Measurements from ENCODE around the gene RARRES2.

RARRES2 gene

GRCh38 chr7:150337659-150338081 lies 3.8 kb downstream of the RARRES2 start:
- no peak for DNase-seq (ENCODE audit: low spot score)

GRCh38 chr7:150337179-150337578 lies 4.2 kb downstream of the RARRES2 start:
- DNase-seq (ENCODE audit: low spot score): no peak

DNA sequence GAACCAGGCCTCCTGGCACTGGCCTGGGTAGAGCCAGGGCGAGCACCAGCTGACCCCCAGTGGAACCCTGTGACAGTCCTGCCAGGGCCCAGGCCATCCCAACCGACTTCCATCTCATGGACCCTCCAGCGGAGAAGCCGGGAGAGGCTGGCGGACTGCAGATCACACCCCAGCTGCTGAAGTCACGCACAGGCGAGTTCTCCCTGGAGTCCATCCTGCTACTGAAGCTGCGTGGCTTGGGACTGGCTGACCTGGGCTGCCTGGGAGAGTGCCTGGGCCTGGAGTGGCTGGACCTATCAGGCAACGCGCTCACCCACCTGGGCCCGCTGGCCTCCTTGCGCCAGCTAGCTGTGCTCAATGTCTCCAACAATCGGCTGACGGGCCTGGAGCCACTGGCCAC lies 4.7 kb downstream of the RARRES2 start:
- DNase-seq (ENCODE audit: low spot score): no peak

GRCh38 chr7:150335774-150336112 lies 5.7 kb downstream of the RARRES2 start:
- no peak for DNase-seq (ENCODE audit: low spot score)

- peak; percentile 85 for DNase-seq (ENCODE audit: low spot score)
Observed at GRCh38 chr7:150335108-150335773, 6.2 kb downstream of the RARRES2 start.

DNA sequence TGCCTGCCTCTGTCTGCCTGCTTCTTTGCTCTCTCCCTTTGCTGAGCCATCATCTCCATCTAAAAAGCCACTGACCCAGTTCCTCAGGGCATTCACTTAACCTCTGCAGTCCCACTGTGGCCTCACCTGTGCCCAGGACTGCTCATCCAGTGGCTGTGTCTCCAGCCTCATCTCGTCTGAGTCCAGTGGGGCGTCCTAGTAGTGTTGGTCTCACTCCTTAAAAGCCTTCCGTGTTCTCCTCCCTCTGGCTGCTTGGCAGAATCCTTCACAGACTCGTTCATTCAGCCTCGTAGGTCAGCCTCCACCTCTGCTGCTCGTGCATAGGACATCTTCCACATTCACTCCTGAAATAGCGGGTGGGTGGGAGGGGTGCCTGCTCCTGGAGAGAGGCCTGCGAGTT lies 7.3 kb downstream of the RARRES2 start:
- no peak for DNase-seq (ENCODE audit: low spot score)

DNA sequence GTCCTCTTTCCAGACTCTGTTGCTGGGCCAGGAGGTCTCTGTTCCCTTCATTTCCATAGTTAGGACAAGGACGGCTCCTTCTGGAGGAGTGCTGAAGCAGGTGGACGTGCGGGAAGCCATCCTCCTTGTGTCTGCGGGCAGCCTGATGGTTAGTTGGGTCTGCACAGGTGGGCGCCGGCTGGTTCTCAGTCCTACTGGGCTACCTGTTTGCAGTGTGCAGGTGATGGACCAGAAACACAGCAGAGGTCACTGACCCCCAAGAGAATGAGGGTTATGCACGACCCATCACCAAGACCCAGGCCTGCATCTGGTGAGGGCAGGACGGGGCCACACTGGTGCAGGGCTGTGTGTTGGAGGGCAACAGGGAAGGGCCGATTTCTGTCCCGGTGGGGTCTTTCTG lies 7.8 kb downstream of the RARRES2 start:
- DNase-seq (ENCODE audit: low spot score): no peak

DNA sequence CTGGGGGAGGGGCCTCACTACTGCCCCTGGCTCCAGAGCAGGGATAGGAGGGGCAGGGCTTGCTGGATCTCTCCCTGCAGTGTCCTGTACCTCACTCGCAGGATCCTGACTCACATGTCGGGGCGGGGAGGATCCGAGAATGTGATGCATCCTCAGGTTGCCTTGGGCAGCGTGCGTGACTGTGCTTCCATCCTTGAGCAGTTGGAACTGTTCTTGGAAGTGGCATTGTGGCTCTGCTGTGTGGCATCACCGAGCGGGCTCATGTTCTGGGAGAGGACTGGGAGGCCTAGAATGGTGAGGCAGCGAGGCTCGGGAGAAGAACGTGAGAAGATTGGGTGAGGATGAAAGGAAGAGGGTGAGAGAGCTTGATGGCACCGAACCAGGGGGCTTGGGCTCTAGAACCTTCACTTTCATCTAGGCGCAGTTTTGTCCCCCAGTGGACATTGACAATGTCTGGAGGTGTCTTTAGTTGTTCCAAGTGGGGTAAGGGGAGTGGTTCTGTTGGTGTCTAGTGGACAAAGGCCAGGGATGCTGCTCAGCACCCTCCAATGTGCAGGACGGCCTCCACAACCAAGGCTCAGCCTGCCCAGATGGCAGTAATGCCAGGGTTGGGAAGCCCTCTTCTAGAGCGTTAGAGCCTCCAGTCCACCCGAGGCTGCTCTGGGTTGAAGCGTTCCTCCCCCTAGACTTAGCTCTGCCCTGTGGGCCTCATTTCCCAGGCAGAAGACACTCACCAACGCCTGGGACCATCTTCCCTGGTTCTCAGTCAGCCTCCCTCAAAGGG lies 8.4 kb downstream of the RARRES2 start:
- no peak for DNase-seq (ENCODE audit: low spot score)

DNA sequence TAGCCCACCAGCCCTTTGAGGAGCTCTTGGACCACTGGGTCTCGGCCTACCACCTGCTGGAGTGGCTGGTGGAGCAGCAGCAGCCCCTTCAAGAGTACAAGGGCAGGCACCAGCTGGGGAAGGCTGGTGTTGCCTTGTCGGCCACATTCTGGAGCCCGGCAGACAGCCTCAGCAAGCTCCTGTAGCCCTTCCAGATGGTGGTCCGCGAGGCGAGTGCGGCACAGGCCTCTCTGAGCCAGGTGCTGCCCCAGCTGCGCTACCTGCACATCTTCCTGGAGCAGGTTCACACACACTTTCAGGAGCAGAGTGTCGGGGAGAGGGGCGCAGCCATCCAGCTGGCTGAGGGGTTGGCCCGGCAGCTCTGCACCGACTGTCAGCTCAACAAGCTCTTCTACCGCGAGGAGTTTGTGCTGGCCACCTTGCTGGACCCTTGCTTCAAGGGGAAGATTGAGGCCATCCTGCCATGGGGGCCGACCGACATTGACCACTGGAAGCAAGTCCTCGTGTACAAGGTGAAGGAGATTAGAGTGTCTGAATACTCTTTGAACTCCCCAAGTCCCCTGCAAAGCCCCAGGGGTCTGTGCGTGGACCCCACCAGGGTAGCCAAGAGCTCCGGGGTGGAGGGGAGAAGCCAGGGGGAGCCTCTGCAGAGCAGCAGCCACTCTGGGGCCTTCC lies 11.1 kb downstream of the RARRES2 start:
- DNase-seq (ENCODE audit: low spot score): no peak

DNA sequence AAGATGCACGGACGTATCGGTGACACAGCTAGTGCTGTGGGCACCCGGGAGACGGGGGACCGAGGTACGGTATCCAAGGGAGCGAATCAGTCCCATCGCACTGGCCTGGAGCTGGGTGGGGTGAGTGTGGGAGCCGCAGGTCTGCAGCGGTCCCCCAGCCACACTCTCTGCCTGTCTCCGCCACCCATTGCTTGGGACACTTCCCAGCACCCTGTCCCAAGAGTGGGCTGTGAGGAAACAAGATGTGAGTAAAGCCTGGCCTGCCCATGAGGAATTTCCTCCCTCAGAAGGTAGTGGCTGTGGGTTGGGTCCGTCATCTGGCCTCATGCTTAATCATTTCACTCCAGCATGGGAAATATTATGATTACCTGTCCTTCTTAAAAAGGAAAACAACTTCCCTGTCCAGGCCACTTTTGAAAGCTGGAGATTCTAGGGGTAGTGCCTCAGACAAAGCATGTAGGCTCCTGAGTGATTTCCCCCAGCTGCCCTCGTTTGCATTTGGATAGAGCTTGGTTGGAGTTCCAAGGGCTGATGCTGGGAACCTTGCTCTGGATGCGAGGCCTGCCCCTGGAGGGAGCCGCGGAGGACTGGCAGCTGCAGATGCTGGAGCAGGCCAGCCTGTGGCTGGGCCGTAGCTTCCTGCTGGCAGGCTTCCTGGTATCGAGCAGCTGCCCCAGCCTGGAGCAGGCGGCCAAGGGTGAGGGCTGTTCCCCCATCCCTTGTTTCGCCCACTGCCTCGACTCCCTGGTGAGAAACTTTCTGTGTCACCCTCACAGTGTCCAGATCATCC lies 11.9 kb downstream of the RARRES2 start:
- DNase-seq (ENCODE audit: low spot score): no peak

DNA sequence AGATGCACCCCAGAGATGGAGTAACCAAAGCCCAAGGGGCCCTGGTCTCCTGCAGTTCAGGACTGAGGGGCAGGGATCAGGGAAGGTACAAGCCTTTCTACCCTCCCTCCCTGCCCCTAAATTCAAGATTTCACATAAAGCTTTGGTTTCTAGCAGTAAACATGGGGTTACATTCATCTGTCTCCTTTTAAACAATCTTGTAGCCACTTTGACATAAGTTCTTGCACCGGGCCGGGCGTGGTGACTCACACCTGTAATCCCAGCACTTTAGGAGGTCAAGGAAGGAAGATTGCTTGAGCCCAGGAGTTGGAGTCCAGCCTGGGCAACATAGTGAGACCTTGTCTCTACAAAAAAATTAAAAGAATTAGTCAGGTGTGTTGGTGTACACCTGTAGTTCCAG lies 14.1 kb downstream of the RARRES2 start:
- no peak for DNase-seq (ENCODE audit: low spot score)

- DNase-seq (ENCODE audit: low spot score): no peak
Observed at GRCh38 chr7:150326657-150327268, 14.7 kb downstream of the RARRES2 start.

GRCh38 chr7:150325901-150326300 lies 15.5 kb downstream of the RARRES2 start:
- no peak for DNase-seq (ENCODE audit: low spot score)

DNA sequence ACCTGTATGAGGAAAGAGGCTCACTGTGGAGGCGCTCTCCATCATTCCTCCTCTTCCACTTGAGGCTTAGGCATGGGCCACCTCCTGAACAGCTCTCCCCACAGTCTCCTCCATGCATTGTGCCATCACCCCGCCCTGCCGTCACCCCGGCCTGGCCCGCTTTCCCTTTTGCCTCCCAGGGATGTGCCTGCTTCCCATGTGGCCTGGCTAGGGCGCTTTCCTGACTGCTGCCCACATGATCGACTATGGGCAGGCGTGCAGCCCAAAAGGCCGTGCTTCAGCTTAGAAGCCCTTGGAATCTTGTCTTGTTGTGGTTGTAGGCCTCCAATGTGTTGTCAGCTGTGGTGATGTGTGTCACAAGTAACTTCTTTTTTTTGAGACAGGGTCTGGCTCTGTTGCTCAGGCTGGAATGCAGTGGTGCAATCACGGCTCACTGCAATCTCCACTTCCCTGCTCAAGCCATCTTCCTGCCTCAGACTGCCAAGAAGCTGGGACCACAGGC lies 16.3 kb downstream of the RARRES2 start:
- peak; percentile 45 for DNase-seq (ENCODE audit: low spot score)

- DNase-seq (ENCODE audit: low spot score): no peak
Observed at GRCh38 chr7:150324373-150324961, 17.0 kb downstream of the RARRES2 start.

DNA sequence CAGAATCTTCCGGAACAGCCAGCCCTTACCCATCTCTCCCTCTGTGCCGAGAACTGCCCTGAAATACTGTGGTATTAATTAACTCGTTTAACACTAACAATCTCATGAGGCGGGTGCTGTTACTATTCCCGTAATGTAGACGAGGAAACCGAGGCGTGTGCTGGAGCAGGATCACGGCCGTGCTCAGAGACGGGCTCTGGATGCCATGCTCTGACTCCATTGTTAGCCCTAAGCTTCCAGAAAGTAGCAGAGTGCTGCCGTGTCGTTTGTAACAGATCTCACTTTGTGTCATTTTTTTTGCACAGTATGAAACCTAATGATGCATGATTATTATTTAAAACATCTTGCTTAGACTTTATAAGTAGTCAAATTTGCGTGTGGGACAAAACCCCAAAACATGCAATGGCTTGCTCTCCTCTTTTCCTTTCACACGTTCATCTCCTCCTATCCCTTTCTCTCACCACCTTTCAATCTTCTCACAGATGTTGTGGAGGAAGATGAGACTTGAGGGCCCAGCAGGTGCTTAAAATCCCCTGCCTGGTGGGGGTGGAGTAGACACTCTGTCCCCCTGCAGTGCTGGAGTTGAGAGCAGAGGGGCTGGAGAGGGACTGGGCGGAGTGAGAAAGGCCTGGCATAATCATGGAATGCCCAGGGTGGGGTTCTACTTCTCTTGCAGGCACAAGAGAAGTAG lies 17.6 kb downstream of the RARRES2 start:
- DNase-seq (ENCODE audit: low spot score): no peak

- DNase-seq (ENCODE audit: low spot score): no peak
Observed at GRCh38 chr7:150322833-150323681, 18.4 kb downstream of the RARRES2 start, which contains the start of the genes ACTR3C and LRRC61. Gene ACTR3C (minus strand): TSS chr7:150323545. CDS start chr7:150295296, 28,249 bp downstream. Gene LRRC61 (plus strand): TSS chr7:150323355. CDS start chr7:150336862, 13,507 bp downstream.

GRCh38 chr7:150322114-150322832 lies 19.2 kb downstream of the RARRES2 start:
- no peak for DNase-seq (ENCODE audit: low spot score)

DNA sequence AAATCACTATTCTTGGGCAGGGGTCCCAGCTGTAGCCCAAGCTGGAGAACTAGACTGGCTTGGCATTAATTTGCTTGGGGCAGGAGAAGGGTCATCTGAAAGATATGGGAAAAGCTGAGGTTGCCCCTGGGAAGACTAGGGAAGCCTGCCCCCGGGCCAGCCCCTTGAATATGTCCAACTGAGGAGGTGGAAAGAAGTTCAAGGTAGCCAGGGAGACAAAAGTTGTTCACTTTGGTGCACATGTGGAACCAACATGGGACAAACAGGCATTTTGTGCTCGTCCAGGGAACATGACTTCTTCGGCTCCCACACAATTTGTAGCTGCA lies 19.7 kb downstream of the RARRES2 start:
- DNase-seq (ENCODE audit: low spot score): no peak

Measured in AG20443 (cell line).